NCI-H1105 treated with DMSO at 0.1 percent for 48 hours (cell line): ENCODE results near the gene GFPT1.
A peak's percentile ranks its signal among the peaks of the same experiment; 100 is the strongest.
"Not testable (repeated sequence)": the region's sequence is repeated elsewhere in the genome, so short reads cannot be mapped to it uniquely, and the experiment has no call there.

Source experiments
- DNase-seq: peaks from one replicate; lab custom pipeline; 2025; lab: John Stamatoyannopoulos, UW

GFPT1 gene

DNA sequence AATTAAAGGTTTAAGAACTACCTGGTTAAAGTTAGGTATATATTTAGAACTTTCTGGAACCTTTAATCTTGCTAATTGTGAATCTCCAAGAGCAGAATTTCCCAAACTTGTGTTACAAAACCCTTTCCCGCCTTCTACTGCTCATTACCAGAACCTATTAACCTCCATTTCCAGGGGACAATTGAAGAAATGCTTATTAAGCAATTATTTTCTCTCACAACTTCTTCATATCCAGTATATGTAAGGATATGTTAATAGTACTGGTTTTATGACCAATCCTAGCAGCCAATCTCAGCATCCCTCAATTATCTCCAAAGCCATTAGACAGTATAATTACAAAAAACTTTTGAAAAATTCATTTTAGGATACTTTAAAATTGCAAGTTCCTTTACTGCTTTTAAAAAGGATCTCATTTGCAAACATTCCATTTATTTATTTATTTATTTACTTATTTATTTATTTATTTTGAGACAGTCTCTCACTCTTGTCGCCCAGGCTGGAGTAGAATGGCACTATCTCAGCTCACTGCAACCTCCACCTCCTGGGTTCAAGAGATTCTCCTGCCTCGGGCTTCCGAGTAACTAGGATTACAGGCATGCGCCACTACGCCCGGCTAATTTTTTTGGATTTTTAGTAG lies 3.7 kb downstream of the GFPT1 start:
- no peak for DNase-seq

DNA sequence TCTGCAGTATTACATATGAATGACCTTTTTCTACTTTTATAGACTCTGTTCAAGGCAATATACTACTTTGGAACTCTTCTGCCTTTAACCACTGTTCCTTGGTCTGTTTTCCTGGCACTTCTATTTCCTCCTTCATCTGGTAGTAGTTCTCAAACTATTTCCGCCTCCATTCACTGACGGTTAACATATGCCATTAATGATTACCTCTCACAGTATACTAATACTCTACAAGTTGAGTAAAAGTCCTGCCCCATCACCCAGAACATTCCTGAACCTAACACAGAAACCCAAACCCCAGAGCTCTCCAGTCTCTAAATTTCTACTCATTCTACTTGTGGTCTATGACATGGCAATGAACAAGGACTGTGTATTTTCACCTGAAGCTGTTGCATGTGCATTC lies 4.5 kb downstream of the GFPT1 start:
- DNase-seq, result no peak

DNA sequence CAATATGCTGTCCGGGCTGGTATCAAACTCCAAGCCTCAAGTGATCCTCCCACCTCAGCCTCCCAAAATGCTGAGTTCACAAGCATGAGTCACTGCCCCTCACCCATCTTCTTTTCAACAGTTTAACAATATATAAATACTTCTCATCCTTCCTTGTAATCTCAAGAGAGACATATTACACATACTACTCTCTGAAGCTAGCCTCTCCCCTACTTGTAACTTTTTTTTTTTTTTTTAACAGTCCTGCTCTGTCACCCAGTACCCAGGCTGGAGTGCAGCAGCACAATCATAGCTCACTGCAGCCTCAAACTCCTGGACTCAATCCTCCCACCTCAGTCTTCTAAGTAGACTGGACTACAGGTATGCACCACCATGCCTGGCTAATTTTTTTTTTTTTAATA lies 5.7 kb downstream of the GFPT1 start:
- DNase-seq, result no peak

DNA sequence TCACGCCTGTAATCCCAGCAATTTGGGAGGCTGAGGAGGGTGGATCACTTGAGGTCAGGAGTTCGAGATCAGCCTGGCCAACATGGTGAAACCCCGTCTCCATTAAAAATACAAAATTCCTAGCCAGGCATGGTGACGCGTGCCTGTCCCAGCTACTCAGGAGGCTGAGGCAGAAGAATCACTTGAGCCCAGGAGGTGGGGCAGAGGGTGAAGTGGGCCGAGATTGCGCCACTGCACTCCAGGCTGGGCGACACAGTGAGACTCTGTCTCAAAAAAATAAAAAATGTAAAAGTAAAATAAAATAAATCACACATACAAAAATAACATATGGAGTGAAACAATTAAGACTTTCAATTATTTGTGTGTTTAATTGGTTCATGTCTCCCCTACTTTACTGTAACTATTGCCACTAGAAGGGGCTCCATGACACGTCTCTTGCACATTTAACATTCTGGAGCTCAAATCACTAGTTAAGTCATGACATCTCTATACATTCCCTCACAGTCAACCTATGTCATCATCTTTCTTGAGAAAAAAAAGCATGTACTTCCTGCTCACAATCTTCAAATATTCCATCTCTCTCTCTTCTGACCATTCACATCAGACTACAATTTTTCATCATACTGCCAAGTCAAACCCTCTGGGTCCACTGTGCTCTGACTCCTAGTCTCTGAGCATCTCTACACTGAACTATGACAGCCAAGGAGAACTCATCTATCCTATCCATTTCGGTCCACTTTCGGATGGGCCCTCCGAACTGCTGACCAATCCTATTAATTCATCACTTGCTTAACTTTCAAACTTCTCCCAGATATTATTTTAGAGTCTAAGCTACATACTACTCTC lies 6.7 kb downstream of the GFPT1 start:
- DNase-seq, result no peak

DNA sequence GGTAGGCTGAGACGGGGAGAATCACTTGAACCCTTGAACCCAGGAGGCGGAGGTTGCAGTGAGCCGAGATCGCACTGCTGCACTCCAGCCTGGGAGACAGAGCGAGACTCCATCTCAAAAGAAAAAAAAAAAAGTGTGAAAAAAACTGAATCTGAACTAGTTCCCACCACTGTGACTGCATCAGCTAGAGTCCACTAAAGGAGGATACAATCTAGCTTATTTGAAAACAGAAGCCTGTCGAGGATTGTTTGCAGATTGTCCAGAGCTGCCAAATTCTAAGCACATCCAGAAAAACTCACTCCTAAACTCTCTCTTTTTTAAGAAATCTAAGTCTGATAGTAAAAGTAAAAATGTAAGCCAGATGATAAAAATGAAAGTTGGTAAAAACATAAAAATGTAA lies 10.6 kb downstream of the GFPT1 start:
- DNase-seq, result no peak

DNA sequence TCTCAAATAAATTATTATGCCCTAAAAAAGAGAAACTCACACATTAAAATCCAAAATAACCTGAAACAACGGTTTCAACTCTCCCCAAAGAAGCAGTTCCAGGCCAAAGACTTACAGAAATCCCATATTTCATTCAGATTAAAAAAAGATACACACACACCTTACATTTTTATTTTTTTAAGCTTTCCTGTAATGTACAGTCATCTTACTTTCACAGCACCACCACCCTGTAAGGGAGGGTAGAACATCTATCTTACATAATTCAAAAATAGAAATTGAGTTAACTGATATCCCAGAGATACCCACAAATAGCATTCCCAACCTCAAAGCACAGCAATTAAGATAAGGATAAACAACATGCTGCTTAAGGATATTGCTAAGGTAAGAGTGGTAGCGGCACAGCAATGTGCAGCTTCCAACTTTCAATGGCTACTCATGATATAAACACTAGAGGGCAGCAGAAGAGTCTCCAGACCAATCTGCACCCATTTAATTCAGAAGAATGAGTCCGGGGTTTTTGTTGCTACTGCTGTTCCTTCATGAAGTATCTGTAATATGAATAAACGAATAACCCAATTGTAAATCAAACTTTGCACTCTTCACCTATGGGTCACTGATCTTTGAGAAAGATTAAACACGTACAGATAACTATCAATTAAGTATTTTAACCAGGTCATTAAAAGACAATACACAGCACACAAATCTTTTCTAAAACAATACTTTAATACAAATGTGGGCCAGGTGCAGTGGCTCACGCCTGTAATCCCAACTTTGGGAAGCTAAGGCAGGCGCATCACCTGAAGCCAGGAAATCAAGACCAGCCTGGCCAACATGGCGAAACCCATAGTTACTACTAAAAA lies 11.3 kb downstream of the GFPT1 start:
- DNase-seq, result peak; percentile 45

DNA sequence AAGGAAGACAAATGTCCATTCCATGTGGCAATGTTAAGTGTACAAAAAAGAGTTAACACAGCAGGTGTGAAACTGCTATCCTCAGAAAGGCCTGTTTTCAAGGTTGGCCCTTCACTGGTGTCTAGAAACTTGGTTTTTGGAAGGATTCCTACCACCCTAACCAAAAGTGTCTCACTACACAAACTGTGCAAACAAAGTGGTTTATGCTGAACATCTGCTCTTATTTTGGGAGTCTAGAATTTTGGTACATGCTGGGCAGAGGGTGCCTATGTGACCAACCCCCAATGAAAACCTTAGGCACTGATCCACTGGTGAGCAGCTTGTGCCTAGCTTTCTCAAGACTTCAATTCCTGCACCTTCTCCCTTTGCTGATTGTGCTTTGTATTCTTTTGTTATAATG lies 14.3 kb downstream of the GFPT1 start:
- no peak for DNase-seq

DNA sequence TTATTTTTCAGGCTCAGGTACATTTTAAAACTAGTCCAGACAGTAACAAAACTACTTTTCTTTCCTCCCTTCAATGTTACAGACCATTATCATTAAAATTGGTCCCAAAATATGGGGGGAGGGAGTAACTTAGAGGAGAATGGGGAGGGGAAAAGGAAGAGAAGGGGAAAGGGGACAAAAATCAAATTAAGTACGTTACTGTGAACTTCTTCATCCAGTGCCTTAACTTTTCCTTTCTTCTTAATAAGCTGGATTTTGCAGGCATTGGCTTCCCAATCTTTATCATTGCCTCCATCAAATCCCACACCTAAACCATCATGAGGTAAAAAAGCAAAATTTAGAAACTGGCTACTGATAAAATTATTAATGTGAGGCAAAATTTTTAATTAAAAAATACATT lies 17.2 kb downstream of the GFPT1 start:
- no peak for DNase-seq

DNA sequence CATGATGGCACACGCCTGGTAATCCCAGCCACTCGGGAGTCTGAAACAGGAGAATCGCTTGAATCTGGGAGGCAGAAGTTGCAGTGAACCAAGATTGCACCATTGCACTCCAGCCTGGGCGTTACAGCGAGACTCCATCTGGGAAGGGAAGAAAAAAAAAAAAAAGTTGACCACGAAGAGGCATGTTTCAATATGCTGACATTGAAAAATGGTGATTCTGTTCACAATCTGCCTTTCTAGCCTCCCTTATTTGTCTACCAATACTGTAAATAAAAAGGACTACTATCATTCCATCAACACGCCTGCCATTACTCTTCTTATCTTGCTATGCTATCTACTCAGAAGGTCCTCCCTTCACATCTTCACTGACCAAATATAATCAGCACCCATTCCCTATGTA lies 18.4 kb downstream of the GFPT1 start:
- DNase-seq, result no peak

DNA sequence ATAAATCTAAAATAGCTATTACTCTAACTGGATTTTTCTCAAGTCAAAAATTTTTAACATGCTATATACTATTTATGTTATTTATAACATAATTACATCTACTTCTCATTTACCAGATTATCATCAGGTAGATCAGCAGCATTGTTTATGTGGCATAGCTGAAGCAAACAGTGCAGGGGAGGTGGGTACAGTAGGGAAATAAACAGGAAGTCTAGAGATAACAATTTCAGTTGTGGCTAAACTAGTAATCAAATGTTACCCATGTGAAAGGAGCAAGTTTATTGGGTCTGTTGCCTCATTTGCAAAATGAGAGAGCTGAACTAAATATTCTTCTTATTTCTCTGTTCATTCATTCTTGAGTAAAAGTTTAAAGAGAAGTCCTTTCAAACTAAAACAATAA lies 27.7 kb downstream of the GFPT1 start:
- DNase-seq, result no peak

DNA sequence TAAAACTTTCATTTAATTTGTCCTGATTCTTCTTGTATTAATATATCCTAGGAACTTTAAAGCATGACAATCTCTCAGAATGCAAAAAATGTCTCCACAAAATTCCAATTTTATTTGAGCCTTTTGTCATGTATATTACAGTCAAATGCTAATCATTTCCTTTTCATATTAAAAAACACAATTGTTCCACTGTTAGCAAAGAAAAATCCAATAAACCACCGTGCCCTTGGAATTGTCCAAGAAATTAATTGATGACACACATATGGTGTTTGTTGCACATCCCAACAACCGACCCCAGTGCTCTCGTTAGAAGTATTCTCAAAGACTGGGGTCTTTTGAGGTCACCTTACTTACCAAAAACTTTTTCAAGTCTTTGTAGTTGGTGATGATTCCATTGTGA lies 28.1 kb downstream of the GFPT1 start:
- DNase-seq, result no peak

DNA sequence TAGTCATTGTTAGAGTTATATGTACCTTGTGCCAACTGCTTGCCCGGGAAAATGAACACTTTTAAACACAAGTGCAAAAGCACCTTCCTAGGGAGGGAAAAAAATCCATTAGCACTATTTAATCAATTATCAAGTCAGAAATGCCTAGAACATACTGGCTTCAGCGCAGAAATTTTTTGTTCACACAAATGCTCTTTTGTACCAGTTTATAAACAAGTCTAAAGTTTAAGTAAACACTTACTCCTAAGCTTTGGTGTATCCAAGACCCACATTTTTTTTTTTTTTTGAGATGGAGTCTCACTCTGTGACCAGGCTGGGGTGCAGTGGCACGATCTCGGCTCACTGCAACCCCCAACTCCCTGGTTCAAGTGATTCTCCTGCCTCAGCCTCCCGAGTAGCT lies 30.6 kb downstream of the GFPT1 start:
- no peak for DNase-seq

DNA sequence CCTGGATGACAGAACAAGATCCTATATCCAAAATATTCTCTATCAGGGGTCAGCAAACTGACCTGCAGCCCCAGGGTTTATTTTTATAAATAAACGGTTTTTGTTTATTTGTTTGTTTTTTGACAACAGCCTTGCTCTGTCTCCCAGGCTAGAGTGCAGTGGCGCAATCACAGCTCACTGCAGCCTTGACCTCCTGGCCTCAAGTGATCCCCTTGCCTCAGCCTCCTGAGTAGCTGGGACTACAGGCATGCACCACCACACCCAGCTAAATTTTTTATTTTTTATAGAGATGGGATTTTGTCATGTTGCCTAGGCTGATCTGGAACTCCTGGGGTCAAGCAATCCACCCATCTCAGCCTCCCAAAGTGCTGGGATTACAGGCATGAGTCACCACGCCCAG lies 32.1 kb downstream of the GFPT1 start:
- not testable (repeated sequence) for DNase-seq

DNA sequence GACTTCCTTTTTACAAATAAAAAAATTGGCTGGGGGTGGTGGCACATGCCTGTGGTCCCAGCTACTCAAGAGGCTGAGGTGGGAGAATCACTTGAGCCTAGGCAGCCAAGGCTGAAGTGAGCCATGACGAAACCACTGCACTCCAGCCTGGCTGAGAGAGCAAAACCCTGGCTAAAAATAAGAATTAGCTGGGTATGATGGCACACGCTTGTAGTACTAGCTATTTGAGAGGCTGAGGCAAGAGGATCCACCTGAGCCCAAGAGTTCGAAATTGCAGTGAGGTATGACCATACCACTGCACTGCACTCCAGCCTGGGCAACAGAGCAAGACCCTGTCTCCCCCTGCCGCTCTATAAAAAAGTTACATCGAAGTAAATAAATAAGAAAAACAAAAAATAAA lies 33.7 kb downstream of the GFPT1 start:
- no peak for DNase-seq

DNA sequence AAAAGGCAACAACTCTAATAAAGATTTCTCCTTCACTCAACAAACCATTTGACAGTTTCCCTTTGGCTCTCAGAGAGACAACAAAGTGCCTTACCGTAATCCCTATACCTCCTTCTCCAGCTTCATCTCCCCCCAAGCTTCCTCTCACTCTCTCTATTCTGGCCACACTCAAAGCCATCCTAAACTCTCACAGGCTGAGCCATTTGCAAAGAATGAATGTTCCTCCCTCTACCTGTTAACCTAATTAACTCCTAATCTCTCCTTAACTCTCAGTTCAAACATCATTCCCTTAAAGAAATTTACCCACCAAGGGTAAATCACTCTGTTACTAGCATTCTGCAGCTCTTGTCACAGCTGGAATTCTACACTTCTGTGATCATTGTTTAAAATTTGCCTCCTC lies 38.2 kb downstream of the GFPT1 start:
- DNase-seq, result no peak

DNA sequence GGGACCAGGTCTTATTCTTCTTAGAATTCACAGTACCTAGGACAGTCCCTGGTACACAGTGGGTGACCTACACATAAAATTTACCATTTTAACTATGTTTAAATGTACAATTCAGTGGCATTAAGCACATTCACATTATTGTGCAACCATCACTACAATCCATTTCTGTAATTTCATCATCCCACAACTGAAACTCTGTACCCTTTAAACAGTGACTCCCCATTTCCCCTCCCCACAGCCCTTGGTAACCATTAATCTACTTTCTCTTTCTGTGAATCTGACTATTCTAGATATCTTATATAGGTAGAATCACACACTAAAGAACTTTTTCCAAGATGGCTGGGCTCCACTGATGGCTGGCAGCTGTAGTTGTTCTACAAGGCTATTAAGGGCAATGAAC lies 41.6 kb downstream of the GFPT1 start:
- DNase-seq, result no peak

DNA sequence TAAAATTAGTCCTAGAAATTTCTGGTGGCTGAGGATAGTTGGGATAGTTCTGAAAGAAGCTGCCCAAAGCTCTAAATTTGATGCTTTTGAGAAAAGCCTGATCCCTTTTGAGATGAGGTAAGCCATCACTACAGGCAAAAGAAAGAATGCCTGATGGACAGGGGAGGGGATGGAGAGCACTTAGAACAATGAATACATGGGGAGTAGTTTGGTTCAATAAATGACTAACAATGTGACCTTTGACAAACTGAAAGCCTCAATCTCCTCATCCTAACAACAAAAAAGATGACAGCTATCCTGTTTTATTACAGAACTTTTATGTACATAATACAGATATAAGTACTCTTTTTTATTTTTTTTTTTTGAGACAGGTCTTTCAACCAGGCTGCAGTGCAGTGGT lies 42.7 kb downstream of the GFPT1 start:
- no peak for DNase-seq

DNA sequence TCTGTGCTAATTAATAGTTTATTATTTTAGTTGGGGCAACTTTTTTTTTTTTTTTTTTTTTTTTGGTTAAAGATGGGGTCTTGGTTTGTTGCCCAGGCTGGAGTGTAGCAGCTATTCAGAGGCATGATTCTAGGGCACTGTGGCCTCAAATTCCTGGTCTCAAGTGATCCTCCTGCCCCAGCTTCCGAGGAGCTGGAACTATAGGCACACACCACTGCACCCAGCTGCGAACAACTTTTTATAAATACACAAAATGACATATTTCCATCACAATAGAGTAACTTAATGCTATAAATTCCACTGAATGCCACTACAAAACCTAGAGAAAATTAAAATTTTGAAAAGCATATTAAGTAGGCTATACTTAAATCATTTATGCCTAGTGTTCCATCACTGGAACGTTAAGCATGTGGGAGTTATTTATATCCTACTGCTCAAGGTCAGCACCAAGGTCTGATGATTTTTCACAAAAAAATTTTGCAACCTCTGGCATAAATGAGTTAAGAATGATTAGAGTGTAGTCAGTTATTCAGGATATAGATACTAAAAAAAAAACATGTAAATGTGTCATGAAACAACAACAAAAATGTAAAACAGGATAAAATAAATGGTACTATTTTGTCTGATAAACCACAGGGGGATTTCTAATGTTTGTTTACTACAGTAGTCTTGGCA lies 46.8 kb downstream of the GFPT1 start:
- DNase-seq, result no peak

DNA sequence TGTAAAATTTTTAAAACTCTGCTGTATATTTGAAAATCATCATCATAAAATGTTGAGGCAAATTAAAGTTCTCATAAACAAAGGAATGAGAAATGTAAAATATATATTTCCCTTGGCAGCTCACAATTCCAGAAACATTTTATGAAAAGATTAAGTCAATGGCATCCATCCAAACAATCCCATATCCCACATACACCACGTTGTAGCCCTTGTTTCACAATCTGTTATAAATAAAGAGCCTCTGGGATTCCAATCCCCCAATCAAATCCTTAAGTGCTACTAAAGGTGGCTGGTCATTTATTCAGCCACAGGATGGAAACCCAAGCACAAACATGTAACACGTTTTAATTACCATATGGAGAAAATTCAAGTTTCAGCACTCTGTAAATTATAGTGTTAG lies 51.7 kb downstream of the GFPT1 start:
- DNase-seq, result no peak

DNA sequence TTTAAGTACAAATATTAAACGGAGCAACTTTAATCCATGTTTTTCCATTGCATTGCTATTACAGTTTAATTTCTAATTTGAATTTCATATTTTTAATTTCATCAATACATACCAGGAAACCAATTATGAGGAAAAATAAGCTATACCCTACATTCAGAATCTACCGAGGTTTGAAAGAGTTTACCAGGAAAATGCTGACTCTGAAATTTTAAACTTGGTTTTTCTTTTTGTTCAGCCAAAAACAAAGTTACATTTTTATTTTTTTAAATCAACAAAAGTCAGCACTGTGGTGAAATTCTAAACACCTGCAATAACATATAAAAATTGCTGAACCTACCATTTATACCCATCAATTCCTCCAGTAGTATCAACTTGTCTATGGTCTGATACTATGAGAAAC lies 53.7 kb downstream of the GFPT1 start:
- DNase-seq, result no peak

DNA sequence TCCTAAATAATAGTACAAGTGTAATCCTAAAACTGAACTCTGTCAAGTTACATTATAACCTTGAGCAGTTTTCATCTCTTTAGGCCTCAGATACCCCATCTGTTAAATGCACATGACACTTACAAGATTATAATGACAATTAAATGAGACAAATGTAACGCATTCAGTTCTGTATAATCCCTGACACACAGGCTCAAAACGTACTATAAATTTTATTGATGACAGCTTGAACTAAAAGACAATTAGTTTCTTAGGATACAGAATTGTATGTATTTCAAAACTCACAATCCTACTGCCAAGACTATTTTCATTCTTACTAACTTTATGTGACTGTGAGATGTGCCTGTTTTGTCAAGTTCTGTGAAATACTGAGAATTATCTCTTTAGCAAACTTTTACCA lies 56.2 kb downstream of the GFPT1 start:
- no peak for DNase-seq

DNA sequence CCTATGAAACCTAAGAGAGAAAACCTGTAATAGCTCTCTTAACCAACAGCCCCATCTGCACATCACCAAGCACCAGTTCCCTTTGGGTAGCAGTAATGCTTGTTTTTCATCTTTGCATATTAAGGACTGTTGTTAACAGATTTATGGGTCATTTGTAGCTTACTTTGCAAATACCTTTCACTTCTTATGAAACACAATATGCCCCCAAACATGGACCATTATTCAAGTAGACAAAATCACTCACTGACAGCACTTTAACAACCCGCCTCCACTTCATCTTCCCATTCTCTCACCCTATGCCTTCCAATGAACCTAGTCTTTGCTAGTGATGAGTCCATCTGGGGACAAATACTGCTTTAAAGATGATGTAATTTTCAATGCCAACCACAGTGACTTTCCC lies 64.4 kb downstream of the GFPT1 start:
- DNase-seq, result no peak
